ENCODE data around the gene TEAD4.

DNA sequence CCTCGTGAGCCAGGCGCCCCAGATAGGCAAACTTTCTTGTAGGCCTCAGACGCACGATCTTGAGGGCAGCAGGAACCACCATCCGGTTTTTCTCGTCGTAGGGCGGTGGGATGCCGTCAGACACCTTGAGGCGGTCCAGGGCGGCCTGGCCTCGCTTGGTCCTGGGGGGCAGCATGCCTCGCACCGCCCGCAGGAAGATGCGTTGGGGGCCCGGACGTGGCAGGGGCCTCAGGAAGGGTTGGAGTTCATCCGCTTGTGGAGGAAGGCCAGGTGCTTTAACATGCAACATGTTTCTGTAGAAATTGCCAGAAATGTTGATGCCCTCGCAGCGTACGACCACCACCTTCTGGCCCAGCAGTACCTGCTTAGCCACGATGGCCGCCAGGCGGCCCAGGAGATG is 112.5 kb downstream of the TEAD4 start:
- TF ChIP-seq, protein P1, sequence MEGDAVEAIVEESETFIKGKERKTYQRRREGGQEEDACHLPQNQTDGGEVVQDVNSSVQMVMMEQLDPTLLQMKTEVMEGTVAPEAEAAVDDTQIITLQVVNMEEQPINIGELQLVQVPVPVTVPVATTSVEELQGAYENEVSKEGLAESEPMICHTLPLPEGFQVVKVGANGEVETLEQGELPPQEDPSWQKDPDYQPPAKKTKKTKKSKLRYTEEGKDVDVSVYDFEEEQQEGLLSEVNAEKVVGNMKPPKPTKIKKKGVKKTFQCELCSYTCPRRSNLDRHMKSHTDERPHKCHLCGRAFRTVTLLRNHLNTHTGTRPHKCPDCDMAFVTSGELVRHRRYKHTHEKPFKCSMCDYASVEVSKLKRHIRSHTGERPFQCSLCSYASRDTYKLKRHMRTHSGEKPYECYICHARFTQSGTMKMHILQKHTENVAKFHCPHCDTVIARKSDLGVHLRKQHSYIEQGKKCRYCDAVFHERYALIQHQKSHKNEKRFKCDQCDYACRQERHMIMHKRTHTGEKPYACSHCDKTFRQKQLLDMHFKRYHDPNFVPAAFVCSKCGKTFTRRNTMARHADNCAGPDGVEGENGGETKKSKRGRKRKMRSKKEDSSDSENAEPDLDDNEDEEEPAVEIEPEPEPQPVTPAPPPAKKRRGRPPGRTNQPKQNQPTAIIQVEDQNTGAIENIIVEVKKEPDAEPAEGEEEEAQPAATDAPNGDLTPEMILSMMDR (IDR thresholded peaks at IDR 0.05; ENCODE audit: insufficient read depth, low read length, poor library complexity, severe bottlenecking) = no peak
- TF ChIP-seq EZH2phosphoT487 (conservative IDR thresholded peaks at IDR 0.05; ENCODE audit: low read length) = no peak
